Measurements from ENCODE around the gene BTBD9.
A peak's percentile ranks its signal among the peaks of the same experiment; 100 is the strongest.

The BTBD9 gene

DNA sequence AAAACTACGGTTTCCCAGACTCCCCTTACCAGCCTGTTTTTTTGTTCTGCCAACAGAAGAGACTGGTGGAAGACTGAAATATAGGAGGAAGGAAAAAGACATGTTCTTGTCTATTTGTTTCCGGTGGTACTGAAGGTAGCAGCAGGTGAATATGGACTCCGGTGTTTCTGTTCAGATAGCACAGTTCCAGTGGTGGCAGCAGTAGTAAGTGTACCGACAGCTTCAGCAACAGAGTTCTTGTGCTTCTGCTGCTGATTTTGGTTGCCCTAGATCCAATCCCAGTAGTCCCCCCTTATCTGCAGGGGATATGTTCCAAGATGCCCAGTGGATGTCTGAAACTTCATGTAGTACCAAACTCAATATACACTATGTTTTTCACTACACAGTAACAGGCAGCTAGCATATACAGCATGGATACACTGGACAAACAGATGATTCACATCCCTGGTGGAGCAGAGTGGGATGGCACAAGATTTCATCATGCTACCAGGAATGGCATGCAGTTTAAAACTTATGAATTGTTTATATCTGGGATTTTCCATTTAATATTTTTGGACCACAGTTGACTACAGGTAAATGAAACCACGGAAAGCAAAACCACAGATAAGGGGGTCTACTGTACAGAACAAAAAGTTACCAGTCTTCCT is 301.8 kb downstream of the BTBD9 start:
- H3K4me3 ChIP-seq (ENCODE audit: low read length), result no peak overlapping the region
- TF ChIP-seq, protein P1, sequence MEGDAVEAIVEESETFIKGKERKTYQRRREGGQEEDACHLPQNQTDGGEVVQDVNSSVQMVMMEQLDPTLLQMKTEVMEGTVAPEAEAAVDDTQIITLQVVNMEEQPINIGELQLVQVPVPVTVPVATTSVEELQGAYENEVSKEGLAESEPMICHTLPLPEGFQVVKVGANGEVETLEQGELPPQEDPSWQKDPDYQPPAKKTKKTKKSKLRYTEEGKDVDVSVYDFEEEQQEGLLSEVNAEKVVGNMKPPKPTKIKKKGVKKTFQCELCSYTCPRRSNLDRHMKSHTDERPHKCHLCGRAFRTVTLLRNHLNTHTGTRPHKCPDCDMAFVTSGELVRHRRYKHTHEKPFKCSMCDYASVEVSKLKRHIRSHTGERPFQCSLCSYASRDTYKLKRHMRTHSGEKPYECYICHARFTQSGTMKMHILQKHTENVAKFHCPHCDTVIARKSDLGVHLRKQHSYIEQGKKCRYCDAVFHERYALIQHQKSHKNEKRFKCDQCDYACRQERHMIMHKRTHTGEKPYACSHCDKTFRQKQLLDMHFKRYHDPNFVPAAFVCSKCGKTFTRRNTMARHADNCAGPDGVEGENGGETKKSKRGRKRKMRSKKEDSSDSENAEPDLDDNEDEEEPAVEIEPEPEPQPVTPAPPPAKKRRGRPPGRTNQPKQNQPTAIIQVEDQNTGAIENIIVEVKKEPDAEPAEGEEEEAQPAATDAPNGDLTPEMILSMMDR (conservative IDR thresholded peaks at IDR 0.05; ENCODE audit: low read depth, low read length), result peak; percentile 28
- no peak for DNase-seq (ENCODE audit: low read depth)

DNA sequence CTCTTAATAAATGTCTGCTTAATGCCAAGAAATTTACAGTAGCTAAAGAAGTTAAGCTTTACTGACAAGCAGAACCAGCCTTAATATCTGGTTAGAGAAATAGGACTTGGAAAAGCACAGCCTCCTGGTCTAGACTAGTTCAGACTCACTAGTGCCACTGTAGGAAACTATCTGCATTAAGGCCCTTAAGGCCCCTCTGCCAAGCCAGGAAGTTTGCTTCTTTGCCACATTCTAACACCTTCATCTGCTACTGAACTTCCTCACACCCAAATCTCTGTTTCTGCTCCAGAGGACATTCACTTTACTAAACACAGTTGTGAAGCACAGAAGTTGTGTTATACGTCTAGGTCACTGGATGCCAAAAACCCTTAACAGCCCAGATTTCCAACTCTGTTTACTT is 302.8 kb downstream of the BTBD9 start:
- DNase-seq (ENCODE audit: low read depth), result no peak
- H3K4me3 ChIP-seq (ENCODE audit: low read length), result no peak overlapping the region
- TF ChIP-seq, protein P1 (conservative IDR thresholded peaks at IDR 0.05; ENCODE audit: low read depth, low read length), result no peak

DNA sequence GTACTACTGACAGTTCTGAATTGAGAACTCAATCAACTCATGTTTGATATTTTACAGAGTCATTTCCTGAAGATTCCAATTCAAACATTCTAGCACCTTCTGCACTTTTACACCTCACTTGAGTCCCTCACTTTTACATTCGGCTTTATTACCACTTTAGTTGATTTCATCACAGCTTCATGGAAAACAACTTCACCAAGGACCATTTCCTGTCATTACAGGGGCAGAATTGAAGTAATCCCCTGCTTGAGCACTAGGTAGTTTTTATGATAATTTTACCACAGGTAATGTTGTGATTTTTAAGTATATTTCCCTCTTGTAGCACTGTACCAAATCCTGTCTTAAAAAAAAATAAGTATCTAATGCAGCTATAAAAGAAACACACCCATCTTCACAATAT is 312.9 kb downstream of the BTBD9 start:
- H3K4me3 ChIP-seq (ENCODE audit: low read length), result no peak overlapping the region
- no peak for DNase-seq (ENCODE audit: low read depth)
- TF ChIP-seq, protein P1 (conservative IDR thresholded peaks at IDR 0.05; ENCODE audit: low read depth, low read length), result no peak

DNA sequence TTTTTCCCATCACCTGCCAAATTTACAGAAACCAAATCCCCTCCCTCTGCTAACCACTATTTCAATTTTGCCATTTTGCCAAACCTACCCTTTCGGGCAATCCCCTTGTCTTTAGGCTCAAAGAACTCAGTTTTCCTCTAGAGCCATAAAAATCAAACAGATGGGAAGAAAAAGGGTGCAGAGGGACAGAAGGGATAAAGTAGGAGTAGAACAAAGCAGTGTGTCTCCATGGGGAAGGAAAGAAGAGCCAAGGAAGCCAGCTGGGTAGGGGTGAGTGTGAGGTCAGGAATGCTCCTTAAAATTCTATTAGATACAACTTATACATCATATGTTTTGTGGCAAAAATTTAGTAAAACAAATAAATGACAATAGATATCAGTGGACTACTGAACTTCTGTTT is 316.5 kb downstream of the BTBD9 start:
- DNase-seq (ENCODE audit: low read depth), result no peak
- TF ChIP-seq, protein P1 (conservative IDR thresholded peaks at IDR 0.05; ENCODE audit: low read depth, low read length), result no peak
- H3K4me3 ChIP-seq (ENCODE audit: low read length), result no peak overlapping the region

DNA sequence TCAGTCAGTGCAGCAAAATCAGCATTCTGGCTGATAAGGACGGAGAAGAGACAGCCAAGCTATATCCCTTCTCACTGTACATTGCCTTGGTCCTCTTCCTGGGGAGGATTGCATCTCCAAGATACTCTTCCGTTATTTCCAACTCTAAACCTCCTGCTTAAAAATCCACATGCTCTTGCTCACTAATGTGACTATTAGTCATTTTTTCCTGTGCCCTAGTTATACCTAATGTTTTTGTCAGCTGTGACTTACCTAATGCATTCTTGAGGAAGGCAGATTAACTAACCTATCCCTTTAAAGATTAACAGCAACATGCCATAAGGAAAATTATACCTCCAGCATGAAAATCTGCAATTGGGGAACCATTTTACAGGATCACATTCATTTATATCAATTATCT is 317.6 kb downstream of the BTBD9 start:
- H3K4me3 ChIP-seq (ENCODE audit: low read length), result no peak overlapping the region
- TF ChIP-seq, protein P1 (conservative IDR thresholded peaks at IDR 0.05; ENCODE audit: low read depth, low read length), result no peak
- peak; percentile 38 for DNase-seq (ENCODE audit: low read depth)

DNA sequence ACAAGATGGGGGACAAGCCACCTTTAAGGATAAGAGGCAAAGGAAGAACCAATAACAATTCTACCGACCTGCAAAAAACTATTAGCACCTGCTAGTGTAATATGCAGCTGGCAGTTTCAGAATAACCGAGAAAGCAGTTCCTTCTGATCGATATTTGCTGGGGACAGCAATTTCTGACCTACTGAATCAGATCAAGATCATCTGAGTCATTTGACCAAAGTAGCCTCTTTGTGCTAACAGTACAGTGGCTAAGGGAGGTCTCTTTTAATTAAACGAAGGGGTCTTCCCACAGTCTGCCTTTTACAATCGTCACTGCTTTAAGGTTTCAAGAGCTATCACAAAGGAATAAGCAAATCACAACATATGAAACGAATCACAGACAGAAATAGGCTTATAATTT is 318.9 kb downstream of the BTBD9 start:
- TF ChIP-seq, protein P1 (conservative IDR thresholded peaks at IDR 0.05; ENCODE audit: low read depth, low read length), result no peak
- no peak for DNase-seq (ENCODE audit: low read depth)
- no peak overlapping the region for H3K4me3 ChIP-seq (ENCODE audit: low read length)

DNA sequence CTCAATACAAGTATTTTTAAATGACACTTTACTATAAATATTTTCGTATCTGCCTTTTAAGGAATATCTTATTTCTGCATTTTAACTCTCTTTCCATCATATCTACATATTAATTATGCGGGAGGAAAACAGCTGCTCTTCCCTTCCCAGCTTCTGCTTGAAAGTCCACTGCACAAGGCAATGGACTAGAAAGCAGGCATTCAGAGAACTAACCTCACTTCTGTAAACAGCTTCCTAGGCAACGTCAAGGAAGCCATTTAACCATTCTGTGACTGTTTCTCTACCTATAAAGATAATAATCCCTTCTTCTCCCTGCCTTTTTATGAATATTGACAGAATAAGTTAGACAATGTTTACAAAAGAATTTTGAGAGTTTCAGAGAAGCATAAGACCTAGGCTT is 319.4 kb downstream of the BTBD9 start:
- TF ChIP-seq, protein P1 (conservative IDR thresholded peaks at IDR 0.05; ENCODE audit: low read depth, low read length), result no peak
- no peak overlapping the region for H3K4me3 ChIP-seq (ENCODE audit: low read length)
- DNase-seq (ENCODE audit: low read depth), result no peak

Measured in retinal pigment epithelial cell (primary cell).